Measurements from ENCODE around the gene SIRPB2. TPM values are rescaled to one million over a fixed set of nuclear protein-coding genes. Genes with fewer than 3 reads are reported as not detected.

The SIRPB2 gene
- polyA plus RNA-seq, 1 donor (not counting 4 experiments of a cell fraction or from before 2014, with no cell fraction given): 1.6 TPM

DNA sequence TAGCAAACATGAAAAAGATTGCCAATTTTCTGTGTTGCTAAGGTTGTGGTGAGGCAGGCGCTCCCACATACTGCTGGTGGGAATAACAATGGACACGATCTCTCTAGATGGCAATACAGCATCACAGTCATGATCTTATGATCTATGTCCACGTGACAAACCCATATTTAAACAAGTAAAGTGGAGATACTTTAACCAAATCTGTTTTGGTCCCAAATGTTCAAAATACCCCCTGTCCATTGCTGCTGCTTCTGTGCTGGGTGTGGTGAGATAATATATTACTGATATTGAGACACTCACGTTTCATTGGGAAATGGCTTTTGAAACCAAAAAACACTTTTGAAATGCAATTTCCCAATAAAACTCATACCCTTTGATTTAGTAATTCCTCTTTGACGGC lies 43.3 kb upstream of the SIRPB2 start:
- peaks cover 8% of the 10 kb centered on the region for H3K4me1 ChIP-seq (ENCODE audit: control insufficient read depth, extremely low read depth, insufficient read depth, low read length)
- dilution Hi-C loops (cut with MboI; ENCODE audit: extremely low pct_ligation_motif_present, low sequenced_read_pairs): no loop called here
- H3K4me2 ChIP-seq (ENCODE audit: control insufficient read depth, extremely low read depth, insufficient read depth, low read depth, low read length): no peak overlapping the region
- H3K27me3 ChIP-seq (ENCODE audit: control insufficient read depth, extremely low read depth, insufficient read depth, low read length): no peaks in the 10 kb centered on the region
- no peaks in the 10 kb centered on the region for H3K36me3 ChIP-seq (ENCODE audit: control insufficient read depth in 2 of 2, extremely low read depth in 1 of 2, insufficient read depth in 2 of 2, low read length in 2 of 2)
- H3K9ac ChIP-seq (ENCODE audit: control insufficient read depth, extremely low read depth, insufficient read depth, low read length): no peak overlapping the region
- no peak overlapping the region for H3K4me3 ChIP-seq (ENCODE audit: control insufficient read depth in 2 of 3, extremely low read depth in 1 of 3, insufficient read depth in 2 of 3, low read depth in 1 of 3, low read length in 3 of 3)
- H3K9me3 ChIP-seq (ENCODE audit: control insufficient read depth, low read depth, low read length): no peaks in the 10 kb centered on the region
- TF ChIP-seq, protein P1, sequence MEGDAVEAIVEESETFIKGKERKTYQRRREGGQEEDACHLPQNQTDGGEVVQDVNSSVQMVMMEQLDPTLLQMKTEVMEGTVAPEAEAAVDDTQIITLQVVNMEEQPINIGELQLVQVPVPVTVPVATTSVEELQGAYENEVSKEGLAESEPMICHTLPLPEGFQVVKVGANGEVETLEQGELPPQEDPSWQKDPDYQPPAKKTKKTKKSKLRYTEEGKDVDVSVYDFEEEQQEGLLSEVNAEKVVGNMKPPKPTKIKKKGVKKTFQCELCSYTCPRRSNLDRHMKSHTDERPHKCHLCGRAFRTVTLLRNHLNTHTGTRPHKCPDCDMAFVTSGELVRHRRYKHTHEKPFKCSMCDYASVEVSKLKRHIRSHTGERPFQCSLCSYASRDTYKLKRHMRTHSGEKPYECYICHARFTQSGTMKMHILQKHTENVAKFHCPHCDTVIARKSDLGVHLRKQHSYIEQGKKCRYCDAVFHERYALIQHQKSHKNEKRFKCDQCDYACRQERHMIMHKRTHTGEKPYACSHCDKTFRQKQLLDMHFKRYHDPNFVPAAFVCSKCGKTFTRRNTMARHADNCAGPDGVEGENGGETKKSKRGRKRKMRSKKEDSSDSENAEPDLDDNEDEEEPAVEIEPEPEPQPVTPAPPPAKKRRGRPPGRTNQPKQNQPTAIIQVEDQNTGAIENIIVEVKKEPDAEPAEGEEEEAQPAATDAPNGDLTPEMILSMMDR (optimal IDR thresholded peaks at IDR 0.05 in 1 of 3, IDR thresholded peaks at IDR 0.05 in 1 of 3, conservative IDR thresholded peaks at IDR 0.05 in 1 of 3; ENCODE audit: extremely low read depth in 1 of 3, insufficient read depth in 2 of 3, low read length in 3 of 3): no peak
- no peak for TF ChIP-seq EZH2 (IDR thresholded peaks at IDR 0.05; ENCODE audit: low read length)
- no peaks in the 10 kb centered on the region for H3K9me1 ChIP-seq (ENCODE audit: control insufficient read depth, extremely low read depth, insufficient read depth, low read length)
- no peak for FAIRE-seq
- DNase-seq (ENCODE audit: low read depth, low spot score): no peak
- H4K20me1 ChIP-seq (ENCODE audit: control insufficient read depth, extremely low read depth, insufficient read depth, low read length): no peaks in the 10 kb centered on the region
- H2AFZ ChIP-seq (ENCODE audit: control insufficient read depth, low read length): no peak overlapping the region
- no peaks in the 10 kb centered on the region for H3K79me2 ChIP-seq (ENCODE audit: control insufficient read depth, insufficient read depth, low read length)
- H3K27ac ChIP-seq (ENCODE audit: control insufficient read depth, insufficient read depth, low read length): no peak overlapping the region

DNA sequence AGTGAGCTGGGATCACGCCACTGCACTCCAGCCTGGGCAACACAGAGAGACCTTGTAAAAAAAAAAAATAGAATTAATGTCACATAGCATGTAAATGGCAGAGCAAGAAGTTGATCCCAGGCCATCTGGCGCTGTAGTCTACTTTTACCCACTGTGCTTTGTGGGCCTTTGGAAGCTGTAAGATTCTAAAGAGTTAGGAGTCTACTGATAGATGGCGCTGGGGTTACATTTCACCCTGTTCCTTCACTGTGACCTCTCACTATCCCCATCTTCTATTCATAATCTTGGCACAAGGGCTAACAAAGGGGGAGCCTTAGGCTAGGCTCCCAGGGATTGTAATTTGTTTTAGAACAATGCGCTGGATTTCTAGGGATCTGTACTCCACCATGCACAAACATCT lies 41.8 kb upstream of the SIRPB2 start:
- no peak for DNase-seq (ENCODE audit: low read depth, low spot score)
- H3K36me3 ChIP-seq (ENCODE audit: control insufficient read depth in 2 of 2, extremely low read depth in 1 of 2, insufficient read depth in 2 of 2, low read length in 2 of 2): no peaks in the 10 kb centered on the region
- H3K4me1 ChIP-seq (ENCODE audit: control insufficient read depth, extremely low read depth, insufficient read depth, low read length): peaks cover 4% of the 10 kb centered on the region
- no peaks in the 10 kb centered on the region for H4K20me1 ChIP-seq (ENCODE audit: control insufficient read depth, extremely low read depth, insufficient read depth, low read length)
- H3K27me3 ChIP-seq (ENCODE audit: control insufficient read depth, extremely low read depth, insufficient read depth, low read length): no peaks in the 10 kb centered on the region
- dilution Hi-C loops (cut with MboI; ENCODE audit: extremely low pct_ligation_motif_present, low sequenced_read_pairs): no loop called here
- H3K79me2 ChIP-seq (ENCODE audit: control insufficient read depth, insufficient read depth, low read length): no peaks in the 10 kb centered on the region
- no peaks in the 10 kb centered on the region for H3K9me1 ChIP-seq (ENCODE audit: control insufficient read depth, extremely low read depth, insufficient read depth, low read length)
- H3K27ac ChIP-seq (ENCODE audit: control insufficient read depth, insufficient read depth, low read length): no peak overlapping the region
- H3K9me3 ChIP-seq (ENCODE audit: control insufficient read depth, low read depth, low read length): no peaks in the 10 kb centered on the region
- peak; percentile 53 for FAIRE-seq
- no peak for TF ChIP-seq EZH2 (IDR thresholded peaks at IDR 0.05; ENCODE audit: low read length)
- TF ChIP-seq, protein P1 (optimal IDR thresholded peaks at IDR 0.05 in 1 of 3, IDR thresholded peaks at IDR 0.05 in 1 of 3, conservative IDR thresholded peaks at IDR 0.05 in 1 of 3; ENCODE audit: extremely low read depth in 1 of 3, insufficient read depth in 2 of 3, low read length in 3 of 3): peak in 1 of 3 experiments; percentile 38
- H2AFZ ChIP-seq (ENCODE audit: control insufficient read depth, low read length): no peak overlapping the region
- H3K9ac ChIP-seq (ENCODE audit: control insufficient read depth, extremely low read depth, insufficient read depth, low read length): no peak overlapping the region
- H3K4me2 ChIP-seq (ENCODE audit: control insufficient read depth, extremely low read depth, insufficient read depth, low read depth, low read length): no peak overlapping the region
- H3K4me3 ChIP-seq (ENCODE audit: control insufficient read depth in 2 of 3, extremely low read depth in 1 of 3, insufficient read depth in 2 of 3, low read depth in 1 of 3, low read length in 3 of 3): no peak overlapping the region

Measured in keratinocyte (primary cell).